NCI-H345 (cell line): Measurements from ENCODE around the gene DHRS12.

Source experiments
- DNase-seq: peaks from one replicate; lab custom pipeline; 2025; lab: John Stamatoyannopoulos, UW

Gene DHRS12

DNA sequence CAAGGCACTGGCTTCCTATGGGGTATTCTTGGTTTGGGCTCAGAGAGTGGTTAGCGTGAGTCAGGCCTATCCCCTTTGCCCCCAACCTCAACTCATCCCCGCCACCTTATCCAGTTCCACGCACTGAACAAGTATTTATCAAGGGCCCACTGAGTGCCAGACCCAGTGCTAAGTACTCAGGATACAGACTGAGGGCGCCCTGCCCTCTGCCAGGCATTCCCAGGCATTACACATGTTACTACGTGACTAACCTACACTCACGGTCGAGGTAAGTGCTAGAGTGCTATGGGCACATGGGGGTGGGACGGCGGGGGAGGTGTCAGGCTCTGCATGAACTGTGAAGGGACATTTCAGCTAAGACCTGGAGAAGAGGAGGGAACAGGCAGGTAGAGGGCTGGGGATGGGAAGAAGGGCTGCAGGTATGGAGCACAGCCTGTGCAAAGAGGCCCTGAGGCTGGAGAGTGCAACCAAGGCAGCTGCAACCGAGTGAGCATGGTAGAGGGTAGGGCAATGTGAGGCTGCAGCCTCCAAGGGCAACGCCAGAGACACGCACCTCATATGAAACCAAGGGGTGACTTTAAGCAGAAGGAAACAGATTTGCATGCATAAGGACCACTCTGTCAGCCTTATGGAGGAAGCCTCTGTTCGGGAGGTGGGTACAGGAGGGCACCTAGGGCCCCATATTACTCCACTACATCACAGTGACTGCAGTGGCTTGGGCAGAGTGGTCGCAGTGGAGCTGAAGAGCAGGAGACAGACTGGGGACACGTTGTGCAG, 22.5 kb downstream of the DHRS12 start:
- DNase-seq, result no peak

- DNase-seq, result no peak
These were observed 23.9 kb downstream of the DHRS12 start for GRCh38 chr13:51780099-51780498.

DNA sequence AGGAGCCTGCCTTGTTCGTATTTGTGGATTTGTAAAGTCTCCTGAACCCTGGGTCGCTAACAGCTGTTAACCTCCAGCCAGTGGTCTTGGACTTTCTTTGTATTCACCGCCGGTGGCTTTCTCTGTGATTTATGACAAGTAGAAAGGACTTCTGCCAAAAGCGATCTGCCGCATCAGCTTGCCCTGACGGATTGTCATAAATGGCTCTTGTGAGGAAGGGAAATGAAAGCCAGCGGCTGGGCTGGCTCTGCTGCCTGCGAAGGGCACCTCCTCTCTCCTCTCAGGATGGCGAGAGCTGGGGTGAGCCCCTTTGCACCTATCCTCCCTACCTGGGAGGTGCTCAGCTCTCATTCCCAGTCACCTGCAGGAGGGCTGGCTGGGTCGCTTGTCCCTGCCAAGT, 25.6 kb downstream of the DHRS12 start:
- DNase-seq, result no peak

DNA sequence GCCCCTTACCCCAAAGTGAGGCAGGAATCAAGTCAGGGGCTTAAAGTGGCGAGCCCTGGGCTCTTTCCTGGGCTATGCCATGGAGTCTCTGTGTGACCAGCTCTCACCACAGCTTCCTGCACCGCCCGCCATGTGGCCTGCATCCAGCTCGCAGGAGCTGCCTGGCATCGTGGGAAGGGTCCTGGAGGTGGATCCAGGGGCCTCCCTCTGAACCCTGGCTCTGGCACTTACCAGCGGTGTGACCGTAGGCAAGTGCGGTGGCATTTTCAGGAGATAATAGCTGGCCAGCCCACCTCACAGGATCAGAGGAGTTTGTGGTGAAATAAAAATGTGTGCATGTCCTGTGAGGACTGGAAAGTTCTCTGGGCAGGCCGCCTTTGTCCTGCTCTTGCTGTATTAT, 26.0 kb downstream of the DHRS12 start:
- no peak for DNase-seq

- DNase-seq, result no peak
These were observed 27.8 kb downstream of the DHRS12 start for GRCh38 chr13:51776179-51776578.

DNA sequence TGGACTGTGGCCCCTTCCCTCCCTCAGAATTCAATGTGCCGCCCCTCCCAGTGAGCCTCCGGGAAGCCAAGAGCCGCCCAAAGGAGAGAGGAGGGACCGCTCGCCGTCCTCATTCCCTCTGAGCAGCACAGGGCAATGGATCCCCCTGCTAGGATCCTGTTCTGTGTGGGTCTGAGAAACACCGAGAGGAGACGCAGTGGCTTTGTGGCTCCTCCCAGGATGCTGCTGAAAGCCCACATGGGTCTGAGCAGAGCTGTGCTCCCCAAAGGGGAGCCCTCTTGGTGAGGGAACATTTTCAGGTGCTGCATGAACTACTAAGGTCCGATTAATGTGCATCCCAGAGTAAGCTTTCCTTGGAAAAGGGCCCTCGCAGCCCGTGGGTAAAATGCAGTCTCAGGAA, 30.4 kb downstream of the DHRS12 start:
- no peak for DNase-seq

DNA sequence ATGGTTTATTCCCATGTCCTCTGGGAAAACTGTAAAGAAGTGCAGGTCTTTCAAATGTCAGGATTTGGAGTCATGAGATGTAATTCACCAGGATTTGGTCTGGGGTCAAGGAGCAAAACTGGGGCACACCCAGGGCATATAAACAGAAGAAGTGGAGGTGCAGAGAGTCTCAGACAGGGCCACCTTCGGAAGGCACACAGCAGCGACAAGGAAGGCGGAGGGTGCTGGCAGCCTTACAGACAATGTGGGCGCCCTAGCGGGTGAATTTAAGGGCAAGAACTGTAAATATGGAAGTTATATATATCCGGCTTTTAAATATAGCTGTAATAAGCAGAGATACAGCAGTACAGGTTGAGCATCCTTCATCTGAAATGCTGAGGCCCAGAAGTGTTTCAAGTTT, 31.2 kb downstream of the DHRS12 start:
- no peak for DNase-seq

DNA sequence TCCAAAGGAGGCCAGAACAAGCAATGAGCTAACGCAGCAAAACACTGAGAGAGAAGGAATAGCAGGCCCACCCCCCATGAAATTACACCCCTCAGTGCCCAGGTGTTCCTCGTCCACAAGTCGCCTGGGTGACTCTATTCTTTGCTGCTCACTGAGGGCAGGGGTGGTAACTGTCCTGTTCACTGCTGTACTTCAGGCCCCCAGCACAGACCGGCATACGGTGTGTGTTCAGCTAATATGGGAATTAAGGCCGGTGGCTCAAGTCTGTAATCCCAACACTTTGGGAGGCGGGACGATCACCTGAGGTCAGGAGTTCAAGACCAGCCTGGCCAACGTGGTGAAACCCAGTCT, 31.9 kb downstream of the DHRS12 start:
- DNase-seq, result no peak

- DNase-seq, result no peak
These were observed 32.4 kb downstream of the DHRS12 start for GRCh38 chr13:51771418-51772104.

GRCh38 chr13:51770681-51771417, 33.1 kb downstream of the DHRS12 start:
- DNase-seq, result no peak

GRCh38 chr13:51770160-51770559, 33.8 kb downstream of the DHRS12 start:
- DNase-seq, result no peak

DNA sequence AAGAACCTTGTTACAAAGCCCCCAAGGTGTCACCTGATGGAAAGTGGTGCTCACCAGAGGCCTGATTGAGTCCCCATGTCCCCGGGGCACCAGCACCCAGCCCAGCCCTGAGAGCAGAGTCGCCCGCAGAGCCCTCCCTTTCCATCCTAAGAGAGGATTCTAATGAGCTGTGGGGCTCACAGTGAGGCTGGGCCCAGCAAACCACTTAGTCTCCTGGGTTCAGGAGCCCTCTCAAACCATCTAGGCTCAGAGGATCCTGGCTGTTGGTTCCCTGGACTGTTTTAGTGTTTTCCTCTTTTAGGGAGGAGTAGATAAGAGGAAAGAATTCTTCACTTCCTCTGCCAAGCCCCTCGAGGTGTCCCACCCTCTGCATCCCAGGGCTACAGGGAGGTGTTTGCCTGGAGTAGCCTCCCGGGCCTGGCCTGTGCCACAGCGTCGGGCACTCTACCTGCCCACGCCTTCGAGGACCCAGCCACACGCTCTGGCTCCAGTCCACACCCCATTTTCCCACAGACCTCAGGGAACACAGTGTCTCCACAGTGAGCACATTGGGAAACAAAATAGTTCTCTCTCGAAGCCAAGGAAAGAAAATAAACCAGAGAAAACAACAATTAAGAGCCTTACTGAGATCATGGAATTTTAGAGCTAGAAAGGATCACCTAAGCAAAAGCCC, 34.4 kb downstream of the DHRS12 start:
- DNase-seq, result no peak

DNA sequence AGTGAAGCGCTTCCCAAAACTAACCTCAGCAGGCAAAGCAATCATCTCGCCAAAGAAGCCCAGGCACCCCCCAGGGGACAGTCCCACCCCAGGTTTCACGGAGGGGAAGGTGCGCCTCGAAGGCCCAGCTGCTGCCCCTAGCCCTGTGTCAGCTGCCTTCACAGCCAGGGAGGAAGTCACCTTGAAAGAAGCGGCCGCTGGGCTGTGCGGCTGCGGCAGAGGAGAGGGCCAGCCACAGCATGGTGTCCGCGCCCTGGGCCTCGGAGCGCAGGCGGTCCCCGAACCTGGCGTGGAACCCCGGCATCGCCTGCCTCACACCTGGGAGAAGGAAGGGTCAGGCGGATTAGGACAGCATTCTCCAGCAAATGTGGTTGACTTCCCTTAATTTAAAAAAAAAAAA, 35.0 kb downstream of the DHRS12 start:
- DNase-seq, result no peak

GRCh38 chr13:51768378-51768921, 35.5 kb downstream of the DHRS12 start:
- no peak for DNase-seq

- DNase-seq, result no peak
These were observed 36.9 kb downstream of the DHRS12 start for GRCh38 chr13:51767100-51767499.

DNA sequence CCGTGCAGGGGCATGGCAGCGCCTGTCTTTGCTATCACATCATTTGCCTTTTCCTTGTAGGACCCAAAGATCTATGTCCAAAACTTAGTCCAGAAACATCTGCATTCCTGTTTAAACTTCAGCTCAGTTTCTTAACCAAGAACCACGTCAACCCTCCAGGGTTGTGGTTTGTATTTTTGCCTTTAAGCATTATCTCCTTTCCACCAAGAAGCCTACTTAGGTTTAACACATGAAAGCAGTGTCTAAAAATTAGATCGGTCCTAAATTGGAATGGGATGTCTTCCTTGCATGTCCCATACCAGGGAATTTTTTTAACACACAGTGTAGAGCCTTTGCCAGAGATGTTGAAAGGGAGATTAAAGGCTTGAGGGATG, 38.8 kb downstream of the DHRS12 start:
- DNase-seq, result no peak

DNA sequence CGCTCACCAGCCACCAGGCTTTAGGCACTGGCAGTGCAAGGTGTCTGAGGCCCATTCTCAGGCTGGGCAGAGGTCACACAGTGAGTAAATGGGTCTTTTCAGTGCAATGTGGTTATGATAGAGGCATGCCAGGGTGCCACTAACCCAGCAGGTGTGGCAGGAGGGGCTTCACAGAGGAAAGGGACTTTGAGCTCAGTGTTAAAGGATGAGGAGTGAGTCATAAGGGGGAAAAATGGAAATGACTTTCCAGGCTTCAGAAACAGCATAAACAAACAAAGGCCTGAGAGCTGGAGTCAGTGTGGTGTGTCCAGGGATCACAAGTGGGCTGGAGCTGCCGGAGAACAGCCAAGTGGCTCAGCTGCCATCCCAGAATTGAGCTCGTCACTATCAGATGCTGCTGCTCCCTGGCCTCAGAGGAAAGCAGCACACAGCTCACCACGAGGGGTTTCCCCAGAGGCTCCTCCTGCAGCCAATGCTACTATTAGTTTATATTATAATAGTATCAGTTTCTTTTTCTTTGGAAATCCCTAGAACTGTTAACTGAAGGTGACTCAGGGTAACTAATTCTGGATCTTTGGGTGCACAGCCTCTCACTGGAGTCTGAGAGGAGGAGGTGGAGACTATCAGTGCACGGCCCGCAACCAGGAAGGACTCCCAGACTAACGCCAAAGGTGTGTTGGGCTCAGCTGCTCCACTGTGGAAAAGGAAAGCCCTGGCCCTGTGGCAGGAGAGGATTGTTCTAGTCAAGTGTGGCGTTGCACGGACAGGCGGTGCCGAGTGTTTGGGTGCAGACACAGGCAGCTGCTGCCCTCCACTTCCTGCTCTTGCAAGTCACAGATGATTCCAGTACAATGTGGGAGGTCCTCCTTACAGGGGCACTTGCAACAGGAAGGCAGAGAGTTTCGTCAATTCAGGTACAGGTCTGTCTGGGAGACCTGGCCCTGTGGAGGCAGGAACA, 39.5 kb downstream of the DHRS12 start:
- peak; percentile 23 for DNase-seq

- DNase-seq, result no peak
These were observed 40.5 kb downstream of the DHRS12 start for GRCh38 chr13:51763486-51763885.

- no peak for DNase-seq
These were observed 42.2 kb downstream of the DHRS12 start for GRCh38 chr13:51761643-51762350.

DNA sequence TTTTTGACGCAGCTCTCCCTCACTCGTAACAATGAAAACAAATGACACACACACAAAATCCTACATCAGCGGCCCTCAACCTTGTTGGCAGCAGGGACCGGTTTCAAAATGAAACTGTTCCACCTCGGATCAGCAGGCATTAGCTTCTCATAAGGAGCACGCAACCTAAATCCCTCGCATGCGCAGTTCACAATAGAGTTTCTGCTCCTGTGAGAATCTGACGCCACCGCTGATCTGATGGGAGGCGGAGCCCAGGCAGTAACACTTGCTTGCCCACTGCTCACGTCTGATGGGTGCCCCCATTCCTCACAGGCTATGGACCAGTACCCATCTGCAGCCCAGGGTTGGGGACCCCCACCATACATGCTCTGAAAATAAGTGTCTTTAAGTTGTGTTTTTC, 43.4 kb downstream of the DHRS12 start:
- DNase-seq, result no peak

- no peak for DNase-seq
These were observed 44.7 kb downstream of the DHRS12 start for GRCh38 chr13:51759240-51759639.
